Thyroid gland (tissue), 4 donors: ENCODE measurements around the gene ARF5. TPM values are rescaled to one million over a fixed set of nuclear protein-coding genes. Genes with fewer than 3 reads are reported as not detected.

Experiments used
- DNase-seq, 2 donors: peaks; one replicate each; pipeline ENCODE4 v3.0.0-alpha.2; 2019
- H3K27ac ChIP-seq, 3 donors: fragments of 200-600 bp; sonication (generic); 1 replicate in 2 of 3; 2 replicates in 1 of 3; pipeline ENCODE4 v1.5.1; 2016 to 2019; ENCODE audit warnings: mild to moderate bottlenecking in 1 of 3, moderate library complexity in 1 of 3
- H3K27me3 ChIP-seq: fragments of 200-600 bp; sonication (generic); one replicate; pipeline ENCODE4 v1.5.1; 2019
- H3K36me3 ChIP-seq, 2 donors: fragments of 200-600 bp; sonication (generic); one replicate each; pipeline ENCODE4 v1.5.1; 2016 to 2019
- H3K4me1 ChIP-seq, 2 donors: fragments of 200-600 bp; sonication (generic); one replicate each; pipeline ENCODE4 v1.5.1; 2017 to 2019
- H3K4me3 ChIP-seq, 3 donors: fragments of 200-600 bp; sonication (generic); replicated peaks in 1 of 3; 1 replicate in 2 of 3; 2 replicates in 1 of 3; pipeline ENCODE4 v1.5.1; 2016; ENCODE audit warnings: mild to moderate bottlenecking in 1 of 3
- H3K9me3 ChIP-seq: fragments of 200-600 bp; sonication (generic); one replicate; pipeline ENCODE4 v1.5.1; 2017
- POLR2A ChIP-seq, 2 donors: fragments of 450-650 bp; IDR thresholded peaks; one replicate each; pipeline ENCODE4 v1.6.1; 2017; ENCODE audit warnings: antibody characterized with exemption in 2 of 2, mild to moderate bottlenecking in 2 of 2, moderate library complexity in 1 of 2
- WGBS, 2 donors: methylation state at CpG; one replicate each; pipeline ENCODE4 v1.1.5; 2017; 5-methylcytosine and 5-hydroxymethylcytosine counted together
- intact Hi-C: fragments of 100-400 bp; cut with DNase I; formaldehyde crosslinking; loops from one replicate; pipeline ENCODE4 v1.15.1; 2023
- total RNA-seq, 4 donors: library from RNA; depleted of rRNA; stranded (reverse); fragments of >200 nt; gene quantifications; one replicate each; pipeline ENCODE4 v1.2.3, GENCODE V29; 2016
- TF ChIP-seq, protein P1 (sequence below), 6 experiments: fragments of 200-600 bp in 3 of 6; fragments of 450-650 bp in 3 of 6; sonication (generic) in 3 of 6; IDR thresholded peaks; one replicate each; pipeline ENCODE4 v1.5.1; 2016 to 2019; ENCODE audit warnings: antibody characterized with exemption in 6 of 6, mild to moderate bottlenecking in 2 of 6, inconsistent platforms in 1 of 6, moderate library complexity in 1 of 6

The ARF5 gene
- total RNA-seq, 4 donors from 2014 or later = 156 to 246 (median 178) TPM

DNA sequence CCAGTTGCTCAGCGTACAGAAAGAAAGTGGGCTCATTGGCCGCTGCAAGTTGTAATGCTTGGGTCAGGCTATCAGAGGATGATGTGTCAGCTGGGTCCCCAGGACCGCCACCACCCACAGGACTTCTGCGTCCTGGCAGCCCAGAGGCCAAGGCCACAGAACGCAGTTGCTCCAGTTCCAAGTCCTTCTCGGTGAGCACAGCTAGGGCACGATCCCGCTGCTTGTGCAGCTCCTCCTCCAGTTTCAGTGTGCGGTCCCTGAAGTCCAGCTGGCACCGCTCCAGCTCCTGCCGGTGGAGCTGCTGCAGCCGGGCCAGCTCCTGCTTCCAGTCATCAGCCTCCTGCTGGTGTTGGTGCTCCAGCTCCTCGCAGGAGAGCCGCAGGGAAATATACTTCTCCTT lies 5.8 kb upstream of the ARF5 start:
- intact Hi-C loops = no loop called here
- H3K27ac ChIP-seq = no peak overlapping the region
- H3K27me3 ChIP-seq = no peaks in the 10 kb centered on the region
- WGBS, 2 donors = 81 to 89% methylated on average over 2 to 4 of the region's 14 CpGs
- DNase-seq = peak; percentile 24 to 26
- H3K4me1 ChIP-seq = peaks cover 22 to 30% of the 10 kb centered on the region in 2 donors
- H3K9me3 ChIP-seq = no peaks in the 10 kb centered on the region
- TF ChIP-seq, protein P1, sequence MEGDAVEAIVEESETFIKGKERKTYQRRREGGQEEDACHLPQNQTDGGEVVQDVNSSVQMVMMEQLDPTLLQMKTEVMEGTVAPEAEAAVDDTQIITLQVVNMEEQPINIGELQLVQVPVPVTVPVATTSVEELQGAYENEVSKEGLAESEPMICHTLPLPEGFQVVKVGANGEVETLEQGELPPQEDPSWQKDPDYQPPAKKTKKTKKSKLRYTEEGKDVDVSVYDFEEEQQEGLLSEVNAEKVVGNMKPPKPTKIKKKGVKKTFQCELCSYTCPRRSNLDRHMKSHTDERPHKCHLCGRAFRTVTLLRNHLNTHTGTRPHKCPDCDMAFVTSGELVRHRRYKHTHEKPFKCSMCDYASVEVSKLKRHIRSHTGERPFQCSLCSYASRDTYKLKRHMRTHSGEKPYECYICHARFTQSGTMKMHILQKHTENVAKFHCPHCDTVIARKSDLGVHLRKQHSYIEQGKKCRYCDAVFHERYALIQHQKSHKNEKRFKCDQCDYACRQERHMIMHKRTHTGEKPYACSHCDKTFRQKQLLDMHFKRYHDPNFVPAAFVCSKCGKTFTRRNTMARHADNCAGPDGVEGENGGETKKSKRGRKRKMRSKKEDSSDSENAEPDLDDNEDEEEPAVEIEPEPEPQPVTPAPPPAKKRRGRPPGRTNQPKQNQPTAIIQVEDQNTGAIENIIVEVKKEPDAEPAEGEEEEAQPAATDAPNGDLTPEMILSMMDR (IDR thresholded peaks at IDR 0.05) = no peak
- TF ChIP-seq POLR2A (IDR thresholded peaks at IDR 0.05) = no peak
- no peak overlapping the region for H3K4me3 ChIP-seq
- H3K36me3 ChIP-seq = peaks cover 16 to 18% of the 10 kb centered on the region in 2 donors

GRCh38 chr7:127584648-127585043 lies 3.6 kb upstream of the ARF5 start:
- H3K9me3 ChIP-seq = no peaks in the 10 kb centered on the region
- peaks cover 34 to 42% of the 10 kb centered on the region in 2 donors for H3K4me1 ChIP-seq
- peaks cover 16 to 18% of the 10 kb centered on the region in 2 donors for H3K36me3 ChIP-seq
- H3K27ac ChIP-seq = peak overlapping the region in 2 of 3 donors; percentile 67 to 70
- peak overlapping the region; percentile 59 to 95 (median 89) for H3K4me3 ChIP-seq
- intact Hi-C loops = loop anchor here (5.0 kb wide), 2 partner anchors 68 to 192 kb away; partner anchors contain the start of genes SND1 and ZNF800
- WGBS, 2 donors = 28 to 36% methylated on average over 9 to 12 of the region's 12 CpGs
- no peak for DNase-seq
- TF ChIP-seq, protein P1 (IDR thresholded peaks at IDR 0.05) = no peak
- TF ChIP-seq POLR2A (IDR thresholded peaks at IDR 0.05) = no peak
- no peaks in the 10 kb centered on the region for H3K27me3 ChIP-seq

- Histone ChIP-seq H3K27me3 (no peaks in the 10 kb centered on the region), H3K9me3 (no peaks in the 10 kb centered on the region), H3K4me1 (peaks cover 37 to 44% of the 10 kb centered on the region in 2 donors), H3K36me3 (peaks cover 16 to 23% of the 10 kb centered on the region in 2 donors), H3K4me3 (peak within 1 kb of the TSS; percentile 59 to 95 (median 89)), H3K27ac (peak within 1 kb of the TSS; percentile 57 to 70 (median 67))
- peak; percentile 87 to 91 for DNase-seq
- intact Hi-C loops = loop anchor here (5.0 kb wide), 2 partner anchors 67 to 193 kb away; partner anchors contain the start of genes SND1 and ZNF800
- TF ChIP-seq, protein P1 (IDR thresholded peaks at IDR 0.05) = no peak
- peak in 1 of 2 donors; percentile 93 for TF ChIP-seq POLR2A (IDR thresholded peaks at IDR 0.05)
- 7 to 10% methylated on average over 29 to 41 of the region's 78 CpGs for WGBS, 2 donors
Measured at GRCh38 chr7:127585044-127585953, 2.9 kb upstream of the ARF5 start, which contains the start of gene GCC1. Gene GCC1 (minus strand): TSS chr7:127585596. CDS start chr7:127585182, 414 bp downstream.

DNA sequence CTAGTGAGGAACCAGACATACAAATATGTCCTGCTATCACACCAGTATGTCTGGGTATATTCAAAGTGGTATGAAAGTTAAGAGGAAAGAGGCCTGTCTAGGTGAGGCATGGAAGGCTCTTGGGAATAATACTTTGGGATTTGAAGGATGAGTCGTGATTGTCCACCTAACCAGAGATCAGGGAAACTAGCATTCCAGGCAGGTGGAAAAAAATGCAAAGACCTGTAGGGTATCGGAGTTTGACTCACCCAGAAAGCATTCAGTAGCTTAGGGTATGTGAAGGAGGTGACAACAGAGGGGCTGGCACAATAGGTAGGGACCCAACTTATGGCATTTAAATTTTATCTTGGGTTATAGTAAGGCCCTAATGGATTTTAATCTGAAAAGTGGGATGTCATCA lies 1.9 kb upstream of the ARF5 start:
- Histone ChIP-seq H3K4me1 (peaks cover 31 to 44% of the 10 kb centered on the region in 2 donors), H3K27ac (no peak overlapping the region)

More for the DNA sequence above, 1.9 kb upstream of the ARF5 start:
- WGBS, 2 donors = 94 to 98% methylated on average over 2 of the region's 2 CpGs
- no peaks in the 10 kb centered on the region for H3K9me3 ChIP-seq
- no peaks in the 10 kb centered on the region for H3K27me3 ChIP-seq
- intact Hi-C loops = loop anchor here (5.0 kb wide), 2 partner anchors 66 to 194 kb away; partner anchors contain the start of genes SND1 and ZNF800
- DNase-seq = no peak
- H3K36me3 ChIP-seq = peaks cover 23 to 33% of the 10 kb centered on the region in 2 donors
- no peak overlapping the region for H3K4me3 ChIP-seq
- TF ChIP-seq, protein P1 (IDR thresholded peaks at IDR 0.05) = peak in 1 of 6 experiments; percentile 3
- no peak for TF ChIP-seq POLR2A (IDR thresholded peaks at IDR 0.05)
